ENCODE data around the gene MTAP. TPM values are rescaled to one million over a fixed set of nuclear protein-coding genes. Genes with fewer than 3 reads are reported as not detected.

MTAP gene
- total RNA-seq, 1 experiment from 2014 or later: 61.9 TPM

DNA sequence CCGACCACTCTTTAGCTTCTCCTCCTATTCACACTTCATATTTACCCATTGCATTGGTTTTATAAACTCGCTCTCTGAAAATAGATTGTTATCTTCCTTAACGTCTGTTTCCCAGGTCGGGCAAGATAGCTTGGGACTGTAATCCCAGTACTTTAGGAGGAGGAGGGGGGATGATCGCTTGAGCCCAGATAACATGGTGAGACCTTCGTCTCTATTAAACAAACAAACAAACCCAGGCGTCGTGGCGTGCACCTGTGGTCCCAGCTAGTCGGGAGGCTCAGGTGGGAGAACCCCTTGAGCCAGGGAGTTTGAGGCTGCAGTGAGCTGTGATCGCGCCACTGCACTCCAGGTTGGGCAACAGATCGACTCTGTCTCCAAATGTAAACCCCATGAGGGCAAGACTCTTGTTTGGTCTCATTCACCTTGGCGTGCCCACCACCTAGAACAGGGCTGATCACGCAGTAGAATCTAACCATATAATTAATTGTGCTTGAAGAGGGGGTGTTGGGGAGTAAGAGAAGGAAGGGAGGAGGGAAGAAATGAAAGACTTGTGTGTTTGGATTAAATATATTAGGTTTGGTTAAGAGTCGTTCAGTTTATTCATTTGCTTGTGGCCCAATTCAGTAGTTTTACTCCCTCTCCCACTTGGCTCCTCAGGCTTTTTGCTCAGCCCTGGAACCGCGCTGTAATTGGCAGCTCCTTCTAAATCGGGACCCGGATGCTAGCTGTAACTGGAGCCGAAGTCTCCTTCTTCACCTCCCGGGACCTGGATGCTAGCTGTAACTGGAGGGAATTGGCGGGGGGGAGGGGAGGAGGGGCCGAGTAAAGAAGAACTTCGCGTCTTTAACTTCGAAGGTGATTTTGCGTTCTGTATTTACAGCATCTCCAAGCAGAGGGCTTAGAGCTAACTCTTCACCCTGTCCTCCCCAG lies 166.8 kb downstream of the MTAP start:
- no peak for DNase-seq (ENCODE audit: low spot score)

DNA sequence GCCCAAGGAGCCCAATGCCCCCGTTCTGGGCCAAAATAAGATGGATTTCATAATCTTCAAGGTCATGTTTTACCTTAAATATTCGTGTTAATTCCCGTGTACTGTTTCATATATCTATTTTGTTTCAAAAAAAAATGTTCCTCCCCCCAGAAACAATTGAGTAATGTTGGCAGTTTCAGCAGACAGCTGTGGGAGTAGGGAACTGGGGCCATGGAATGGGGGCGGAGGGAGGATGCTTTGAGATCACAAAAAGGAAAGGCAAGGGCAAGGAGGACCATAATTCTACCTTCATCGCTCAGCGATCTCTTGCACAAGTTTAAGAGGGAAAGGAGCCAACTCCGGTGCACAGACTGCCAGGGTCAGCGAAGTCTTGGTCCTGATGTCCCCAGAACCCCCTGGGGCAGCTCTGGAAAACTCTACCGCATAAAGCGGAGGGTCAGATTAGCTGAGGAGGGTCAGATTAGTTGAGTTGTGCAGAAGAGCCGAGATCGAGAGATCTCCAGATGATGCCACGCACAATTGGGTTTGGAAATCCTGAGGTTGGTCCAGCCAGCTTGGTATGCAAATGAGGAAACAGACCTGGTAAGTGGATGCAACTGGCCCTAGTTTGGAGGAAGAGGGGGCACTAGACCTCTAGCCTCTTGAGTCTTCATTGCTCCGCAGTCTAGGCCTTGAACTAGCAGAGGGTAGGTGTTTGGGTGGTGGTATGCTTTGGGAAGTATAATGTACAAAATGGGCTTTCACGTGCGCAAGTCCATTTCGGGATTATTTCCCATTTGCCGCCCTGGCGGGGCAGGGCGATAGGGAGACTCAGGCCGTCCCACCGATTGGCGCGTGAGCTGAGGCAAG lies 167.7 kb downstream of the MTAP start:
- DNase-seq (ENCODE audit: low spot score): no peak

DNA sequence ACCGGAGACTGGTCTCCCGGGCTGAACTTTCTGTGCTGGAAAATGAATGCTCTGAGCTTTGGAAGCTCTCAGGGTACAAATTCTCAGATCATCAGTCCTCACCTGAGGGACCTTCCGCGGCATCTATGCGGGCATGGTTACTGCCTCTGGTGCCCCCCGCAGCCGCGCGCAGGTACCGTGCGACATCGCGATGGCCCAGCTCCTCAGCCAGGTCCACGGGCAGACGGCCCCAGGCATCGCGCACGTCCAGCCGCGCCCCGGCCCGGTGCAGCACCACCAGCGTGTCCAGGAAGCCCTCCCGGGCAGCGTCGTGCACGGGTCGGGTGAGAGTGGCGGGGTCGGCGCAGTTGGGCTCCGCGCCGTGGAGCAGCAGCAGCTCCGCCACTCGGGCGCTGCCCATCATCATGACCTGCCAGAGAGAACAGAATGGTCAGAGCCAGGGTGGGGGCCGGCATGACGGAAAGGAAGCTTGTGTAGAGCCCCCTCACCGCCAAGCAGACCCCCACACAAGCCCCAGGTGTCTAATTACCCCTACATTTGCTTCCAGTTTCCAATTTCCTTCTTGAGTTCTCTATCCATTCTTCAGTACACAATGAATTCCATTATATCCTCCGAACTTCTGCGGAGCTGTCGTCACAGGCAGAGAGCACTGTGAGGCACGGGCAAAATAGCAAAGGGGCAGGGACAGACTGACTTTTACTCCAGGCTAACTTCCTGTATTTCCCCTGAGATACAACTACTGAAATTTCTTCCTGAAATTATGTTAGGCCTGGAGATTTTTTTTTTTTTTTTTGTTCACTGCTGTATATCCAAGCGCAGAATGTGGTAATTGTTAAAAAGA lies 168.6 kb downstream of the MTAP start:
- no peak for DNase-seq (ENCODE audit: low spot score)

DNA sequence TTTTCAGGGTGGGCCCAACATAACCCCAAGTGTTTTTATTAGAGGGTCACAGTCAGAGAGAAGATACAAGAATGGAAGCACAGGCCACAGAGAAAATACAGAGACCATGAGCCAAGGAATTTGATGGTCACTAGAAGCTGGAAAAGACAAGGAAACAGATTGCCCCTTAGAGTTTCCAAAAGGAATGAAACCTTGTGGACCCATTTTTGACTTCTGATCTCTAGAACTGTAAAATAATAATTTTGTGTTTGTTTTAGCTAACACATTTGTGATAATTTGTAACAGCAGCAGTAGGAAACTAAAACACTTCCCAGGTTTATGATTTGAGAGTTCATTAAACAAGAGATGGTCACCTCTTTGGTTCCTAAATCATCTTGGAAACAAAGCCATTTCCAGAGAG lies 169.9 kb downstream of the MTAP start:
- no peak for DNase-seq (ENCODE audit: low spot score)

DNA sequence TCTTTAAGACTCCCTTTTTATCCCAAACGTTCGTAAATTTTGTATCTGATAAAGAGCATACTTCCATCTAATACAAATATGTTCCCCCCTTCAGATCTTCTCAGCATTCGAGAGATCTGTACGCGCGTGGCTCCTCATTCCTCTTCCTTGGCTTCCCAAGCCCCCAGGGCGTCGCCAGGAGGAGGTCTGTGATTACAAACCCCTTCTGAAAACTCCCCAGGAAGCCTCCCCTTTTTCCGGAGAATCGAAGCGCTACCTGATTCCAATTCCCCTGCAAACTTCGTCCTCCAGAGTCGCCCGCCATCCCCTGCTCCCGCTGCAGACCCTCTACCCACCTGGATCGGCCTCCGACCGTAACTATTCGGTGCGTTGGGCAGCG lies 171.9 kb downstream of the MTAP start:
- no peak for DNase-seq (ENCODE audit: low spot score)

DNA sequence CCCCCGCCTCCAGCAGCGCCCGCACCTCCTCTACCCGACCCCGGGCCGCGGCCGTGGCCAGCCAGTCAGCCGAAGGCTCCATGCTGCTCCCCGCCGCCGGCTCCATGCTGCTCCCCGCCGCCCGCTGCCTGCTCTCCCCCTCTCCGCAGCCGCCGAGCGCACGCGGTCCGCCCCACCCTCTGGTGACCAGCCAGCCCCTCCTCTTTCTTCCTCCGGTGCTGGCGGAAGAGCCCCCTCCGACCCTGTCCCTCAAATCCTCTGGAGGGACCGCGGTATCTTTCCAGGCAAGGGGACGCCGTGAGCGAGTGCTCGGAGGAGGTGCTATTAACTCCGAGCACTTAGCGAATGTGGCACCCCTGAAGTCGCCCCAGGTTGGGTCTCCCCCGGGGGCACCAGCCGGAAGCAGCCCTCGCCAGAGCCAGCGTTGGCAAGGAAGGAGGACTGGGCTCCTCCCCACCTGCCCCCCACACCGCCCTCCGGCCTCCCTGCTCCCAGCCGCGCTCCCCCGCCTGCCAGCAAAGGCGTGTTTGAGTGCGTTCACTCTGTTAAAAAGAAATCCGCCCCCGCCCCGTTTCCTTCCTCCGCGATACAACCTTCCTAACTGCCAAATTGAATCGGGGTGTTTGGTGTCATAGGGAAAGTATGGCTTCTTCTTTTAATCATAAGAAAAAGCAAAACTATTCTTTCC lies 172.4 kb downstream of the MTAP start:
- DNase-seq (ENCODE audit: low spot score): no peak

DNA sequence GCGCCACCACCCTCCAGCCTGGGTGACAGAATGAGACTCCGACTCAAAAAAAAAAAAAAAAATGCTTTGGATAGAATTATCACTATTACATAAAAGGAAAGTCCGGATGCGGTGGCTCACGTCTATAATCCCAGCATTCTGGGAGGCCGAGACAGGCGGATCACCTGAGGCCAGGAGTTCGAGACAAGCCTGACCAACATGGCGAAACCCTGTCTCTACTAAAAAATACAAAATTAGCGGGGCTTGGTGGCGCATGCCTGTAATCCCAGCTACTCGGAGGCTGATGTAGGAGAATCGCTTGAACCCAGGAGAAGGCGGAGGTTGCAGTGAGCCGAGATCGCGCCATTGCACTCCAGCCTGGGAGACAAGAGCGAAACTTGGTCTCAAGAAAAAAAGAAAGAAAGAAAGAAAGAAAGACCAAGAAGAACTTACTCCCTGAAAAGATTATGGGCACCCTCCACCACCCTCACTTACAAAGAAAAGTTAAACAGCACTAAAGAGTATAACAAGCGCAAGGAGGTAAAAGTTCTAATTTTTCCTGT lies 174.0 kb downstream of the MTAP start:
- DNase-seq (ENCODE audit: low spot score): no peak

DNA sequence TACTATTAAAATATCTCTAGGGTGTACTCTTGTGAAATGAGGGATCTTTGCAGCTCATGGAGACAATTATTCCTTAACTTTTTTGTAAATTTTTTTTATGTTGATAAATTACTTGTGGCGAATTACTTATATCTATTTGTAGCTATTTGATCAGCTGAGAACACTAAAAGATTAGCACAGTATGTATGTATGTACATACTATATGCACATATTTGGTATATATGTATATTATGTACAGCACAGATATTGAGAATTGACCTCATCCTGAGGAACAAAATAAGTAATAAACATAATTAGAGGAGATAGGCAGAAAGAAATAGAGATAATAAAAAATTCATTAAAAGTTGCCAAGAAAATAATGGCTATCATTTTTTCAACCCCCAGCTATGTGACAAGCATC lies 180.0 kb downstream of the MTAP start:
- no peak for DNase-seq (ENCODE audit: low spot score)

DNA sequence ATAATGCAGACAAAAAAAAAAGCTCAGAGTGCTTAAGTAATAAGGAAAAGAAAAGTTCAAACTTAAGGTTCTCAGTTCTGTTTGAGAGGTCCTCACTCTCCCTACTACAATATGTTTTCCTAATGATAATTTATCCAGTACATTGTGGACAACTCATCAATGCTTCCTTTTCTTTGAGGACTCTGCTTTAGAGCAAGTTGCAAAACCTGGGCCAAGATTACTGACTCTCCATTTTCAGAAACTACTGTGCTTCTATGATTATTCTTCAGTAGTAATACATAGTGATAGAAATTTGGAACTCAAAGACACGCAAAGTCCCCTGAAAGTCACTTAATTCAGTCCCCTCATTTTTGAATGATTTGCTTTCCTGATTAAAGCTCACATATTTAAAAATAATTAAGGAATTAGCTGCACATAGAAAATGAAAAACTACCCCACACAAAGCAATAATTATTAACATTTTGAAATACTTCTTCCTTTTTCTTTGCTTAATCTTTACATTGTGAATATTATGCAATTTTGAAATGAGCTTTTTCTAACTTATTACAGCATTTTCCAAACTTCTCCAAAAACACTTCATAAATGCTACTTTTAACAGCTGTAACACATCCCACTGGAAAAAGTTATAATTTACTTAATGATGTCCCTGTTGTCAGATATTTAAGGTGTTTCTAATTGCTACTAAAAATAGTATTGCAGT lies 180.6 kb downstream of the MTAP start:
- DNase-seq (ENCODE audit: low spot score): no peak

DNA sequence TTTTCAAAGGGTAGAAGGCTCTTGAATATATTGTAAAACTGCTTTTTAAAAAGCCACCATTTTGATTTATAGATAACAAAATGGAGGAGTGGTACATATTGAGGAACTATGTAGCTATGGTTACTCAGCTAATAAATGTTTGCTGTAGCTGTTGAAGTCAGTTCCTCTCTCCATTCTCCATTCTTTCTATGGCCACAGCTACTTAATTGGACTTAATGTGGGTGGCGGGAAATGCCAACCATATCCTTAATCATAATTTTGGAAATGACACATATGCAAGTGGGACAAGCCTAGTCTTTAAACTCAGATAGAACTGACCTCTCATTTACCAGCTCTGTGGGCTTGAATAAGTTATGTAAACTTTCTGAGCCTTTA lies 181.1 kb downstream of the MTAP start:
- no peak for DNase-seq (ENCODE audit: low spot score)

DNA sequence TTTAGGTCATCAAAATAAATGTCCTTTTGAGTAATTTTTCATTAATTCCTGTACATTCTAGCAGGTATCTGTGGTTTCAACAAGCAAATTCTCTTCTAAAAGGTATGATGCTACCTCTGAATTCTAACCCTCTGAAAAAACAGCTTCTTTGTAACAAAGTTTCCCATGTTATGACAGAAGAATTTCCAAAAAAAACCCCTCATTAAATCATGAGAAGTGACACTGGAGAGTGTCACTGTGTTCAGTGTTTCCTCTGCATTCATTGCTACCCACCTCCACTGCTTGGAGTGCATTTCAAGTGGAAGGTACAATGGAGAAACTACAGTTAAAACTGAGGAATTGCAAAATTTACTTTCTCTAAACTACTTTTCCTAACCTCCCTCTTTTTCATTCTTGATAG lies 181.7 kb downstream of the MTAP start:
- DNase-seq (ENCODE audit: low spot score): no peak

DNA sequence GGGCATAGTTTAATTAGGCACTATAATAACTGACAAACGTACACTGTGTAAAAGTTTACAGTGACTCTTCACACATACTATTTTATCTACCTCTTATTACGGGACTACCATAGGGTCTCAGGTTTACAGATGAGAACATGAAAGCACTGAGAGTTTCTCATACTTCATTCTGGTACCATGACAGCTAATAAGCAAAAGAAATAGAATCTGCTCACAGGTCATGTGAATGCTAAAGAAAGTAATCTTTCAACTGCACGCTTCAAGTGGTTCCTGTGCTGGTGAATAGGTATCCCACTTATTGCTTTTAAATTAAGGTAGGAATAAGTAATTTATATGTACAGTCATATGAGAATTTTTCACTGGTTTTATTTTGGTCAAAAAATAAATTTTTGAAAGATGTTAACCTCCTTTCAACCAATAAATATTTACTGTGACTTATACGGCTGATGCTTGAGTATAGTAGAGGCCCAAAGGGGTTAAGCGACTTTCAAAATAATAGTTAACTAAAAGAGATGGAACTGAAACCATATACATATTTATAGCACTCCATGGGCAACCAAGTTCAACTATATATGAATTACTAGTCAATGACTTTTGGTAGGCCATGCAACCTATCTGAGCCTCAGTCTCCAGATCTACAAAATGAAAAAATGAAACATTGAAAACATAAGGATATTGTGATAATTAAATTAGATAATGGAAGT lies 183.7 kb downstream of the MTAP start:
- DNase-seq (ENCODE audit: low spot score): no peak

Other genes starting within 250 kb of the MTAP start
- gene CDKN2A, start 191.8 kb downstream of the MTAP start, total RNA-seq (2014; rRNA removed; shearing (Covaris generic)): 871 and 958 TPM in 2 replicates
- 6.7 and 6.9 TPM in 2 replicates for gene CDKN2B-AS1, start 192.2 kb downstream of the MTAP start, total RNA-seq (2014; rRNA removed; shearing (Covaris generic))
- 13.0 and 24.8 TPM in 2 replicates for gene CDKN2B, start 206.7 kb downstream of the MTAP start, total RNA-seq (2014; rRNA removed; shearing (Covaris generic))

Data from HT-29 (cell line).